ENCODE results near the gene EIF4EBP2.

The EIF4EBP2 gene

DNA sequence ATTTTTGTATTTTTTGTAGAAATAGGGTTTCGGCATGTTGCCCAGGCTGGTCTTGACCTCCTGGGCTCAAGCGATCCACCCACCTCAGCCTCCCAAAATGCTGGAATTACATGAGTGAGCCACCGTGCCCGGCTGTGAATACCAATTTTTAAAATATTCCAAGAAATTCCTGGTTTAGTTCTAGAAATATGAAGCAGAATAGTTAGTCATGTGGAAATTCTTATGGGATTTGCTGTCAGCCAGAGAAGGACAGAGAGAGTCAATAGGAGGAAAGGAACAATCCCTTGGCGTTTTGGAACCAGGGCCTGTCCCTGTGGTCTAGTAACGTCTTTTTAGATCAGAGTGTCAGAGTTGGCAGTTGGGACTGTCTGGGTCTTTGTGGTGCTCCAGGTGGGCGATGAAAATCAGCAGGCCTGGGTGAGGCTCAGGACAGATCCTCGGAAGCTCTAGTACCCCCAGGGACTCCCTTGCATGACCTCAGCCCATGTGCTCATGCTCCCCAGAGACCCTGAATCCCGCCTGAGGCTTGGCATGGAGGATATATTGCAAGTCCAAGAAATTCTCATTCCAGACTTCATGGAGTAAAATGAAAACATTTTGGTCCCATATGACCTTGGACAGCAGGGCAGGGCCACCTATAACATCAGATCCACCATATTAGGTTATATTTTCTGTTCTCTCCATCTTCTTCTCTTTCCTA is 29.8 kb downstream of the EIF4EBP2 start:
- H3K27ac ChIP-seq, result no peak overlapping the region
- ChIA-PET POLR2A (ENCODE audit: low non-redundant PET) (no interaction called here), CTCF (interaction anchor here (0.6 kb wide), 1 partner anchor 9 kb away, joined by 3 read pairs; no protein-coding TSS in a partner anchor)
- TF ChIP-seq, protein P1, sequence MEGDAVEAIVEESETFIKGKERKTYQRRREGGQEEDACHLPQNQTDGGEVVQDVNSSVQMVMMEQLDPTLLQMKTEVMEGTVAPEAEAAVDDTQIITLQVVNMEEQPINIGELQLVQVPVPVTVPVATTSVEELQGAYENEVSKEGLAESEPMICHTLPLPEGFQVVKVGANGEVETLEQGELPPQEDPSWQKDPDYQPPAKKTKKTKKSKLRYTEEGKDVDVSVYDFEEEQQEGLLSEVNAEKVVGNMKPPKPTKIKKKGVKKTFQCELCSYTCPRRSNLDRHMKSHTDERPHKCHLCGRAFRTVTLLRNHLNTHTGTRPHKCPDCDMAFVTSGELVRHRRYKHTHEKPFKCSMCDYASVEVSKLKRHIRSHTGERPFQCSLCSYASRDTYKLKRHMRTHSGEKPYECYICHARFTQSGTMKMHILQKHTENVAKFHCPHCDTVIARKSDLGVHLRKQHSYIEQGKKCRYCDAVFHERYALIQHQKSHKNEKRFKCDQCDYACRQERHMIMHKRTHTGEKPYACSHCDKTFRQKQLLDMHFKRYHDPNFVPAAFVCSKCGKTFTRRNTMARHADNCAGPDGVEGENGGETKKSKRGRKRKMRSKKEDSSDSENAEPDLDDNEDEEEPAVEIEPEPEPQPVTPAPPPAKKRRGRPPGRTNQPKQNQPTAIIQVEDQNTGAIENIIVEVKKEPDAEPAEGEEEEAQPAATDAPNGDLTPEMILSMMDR (conservative IDR thresholded peaks at IDR 0.05; ENCODE audit: low read depth), result no peak
- DNase-seq (ENCODE audit: low spot score), result no peak

DNA sequence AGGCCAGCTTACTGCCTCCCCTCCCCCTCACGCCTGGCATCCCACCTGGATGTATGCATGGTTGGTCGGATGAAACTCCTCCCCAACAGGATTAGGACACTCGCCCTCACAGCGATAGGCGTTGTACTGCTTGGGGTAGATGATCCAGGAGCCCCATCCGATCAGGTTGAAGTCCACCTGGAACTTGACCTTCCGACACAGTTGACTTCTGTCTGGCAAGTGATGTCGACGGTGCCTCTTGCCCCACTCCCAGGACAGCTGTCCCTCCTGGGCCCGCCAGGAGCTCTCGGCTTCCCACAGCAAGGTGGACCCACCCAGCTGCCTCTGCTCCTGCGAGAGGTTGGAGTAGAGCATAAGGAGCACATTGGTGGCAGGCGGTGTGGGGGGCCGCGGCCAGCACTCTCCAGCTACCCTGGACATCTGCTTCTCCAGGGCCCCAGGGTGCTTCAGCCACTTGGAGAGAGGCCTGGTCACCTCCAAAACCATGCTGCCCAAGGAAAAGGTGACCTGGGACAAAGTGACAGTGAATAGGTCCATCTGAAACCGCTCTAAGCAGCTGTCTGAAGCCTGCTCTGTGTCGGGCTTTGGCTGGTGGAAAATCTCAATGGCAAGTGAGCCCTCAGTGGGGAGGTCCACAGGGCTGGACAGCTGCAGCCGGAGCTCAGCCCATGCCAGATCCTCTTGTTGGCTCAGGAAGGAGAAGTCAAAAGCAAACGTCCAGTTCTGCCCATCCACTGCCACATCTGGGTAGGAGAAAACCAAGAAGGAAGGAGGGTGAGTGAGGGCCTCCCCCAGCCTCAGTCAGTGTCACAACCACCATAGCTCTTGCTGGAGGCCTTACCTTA is 31.5 kb downstream of the EIF4EBP2 start:
- DNase-seq (ENCODE audit: low spot score), result no peak
- TF ChIP-seq, protein P1 (conservative IDR thresholded peaks at IDR 0.05; ENCODE audit: low read depth), result no peak
- ChIA-PET POLR2A (ENCODE audit: low non-redundant PET) (no interaction called here), CTCF (interaction anchor here (0.6 kb wide), 1 partner anchor 970 kb away, joined by 3 read pairs; no protein-coding TSS in a partner anchor)
- H3K27ac ChIP-seq, result no peak overlapping the region

DNA sequence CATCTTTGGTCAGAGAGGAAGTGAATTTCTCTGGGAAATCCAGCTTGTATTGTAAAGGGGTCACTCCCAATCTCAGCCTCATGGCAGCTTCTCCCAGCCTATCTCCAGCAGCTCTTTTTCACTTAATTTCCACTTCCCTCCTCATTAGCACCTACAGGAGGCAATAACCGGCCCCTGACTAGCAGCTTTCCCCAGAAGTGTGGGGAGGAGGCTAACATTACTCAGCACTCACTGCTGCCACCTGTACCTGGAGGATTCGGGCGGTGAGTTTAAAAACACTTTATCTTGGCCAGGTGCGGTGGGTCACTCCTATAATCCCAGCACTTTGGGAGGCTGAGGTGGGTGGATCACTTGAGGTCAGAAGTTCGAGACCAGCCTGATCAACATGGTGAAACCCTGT is 33.8 kb downstream of the EIF4EBP2 start:
- ChIA-PET POLR2A (ENCODE audit: low non-redundant PET) (no interaction called here), CTCF (no interaction called here)
- no peak for DNase-seq (ENCODE audit: low spot score)
- no peak overlapping the region for H3K27ac ChIP-seq
- TF ChIP-seq, protein P1 (conservative IDR thresholded peaks at IDR 0.05; ENCODE audit: low read depth), result no peak

DNA sequence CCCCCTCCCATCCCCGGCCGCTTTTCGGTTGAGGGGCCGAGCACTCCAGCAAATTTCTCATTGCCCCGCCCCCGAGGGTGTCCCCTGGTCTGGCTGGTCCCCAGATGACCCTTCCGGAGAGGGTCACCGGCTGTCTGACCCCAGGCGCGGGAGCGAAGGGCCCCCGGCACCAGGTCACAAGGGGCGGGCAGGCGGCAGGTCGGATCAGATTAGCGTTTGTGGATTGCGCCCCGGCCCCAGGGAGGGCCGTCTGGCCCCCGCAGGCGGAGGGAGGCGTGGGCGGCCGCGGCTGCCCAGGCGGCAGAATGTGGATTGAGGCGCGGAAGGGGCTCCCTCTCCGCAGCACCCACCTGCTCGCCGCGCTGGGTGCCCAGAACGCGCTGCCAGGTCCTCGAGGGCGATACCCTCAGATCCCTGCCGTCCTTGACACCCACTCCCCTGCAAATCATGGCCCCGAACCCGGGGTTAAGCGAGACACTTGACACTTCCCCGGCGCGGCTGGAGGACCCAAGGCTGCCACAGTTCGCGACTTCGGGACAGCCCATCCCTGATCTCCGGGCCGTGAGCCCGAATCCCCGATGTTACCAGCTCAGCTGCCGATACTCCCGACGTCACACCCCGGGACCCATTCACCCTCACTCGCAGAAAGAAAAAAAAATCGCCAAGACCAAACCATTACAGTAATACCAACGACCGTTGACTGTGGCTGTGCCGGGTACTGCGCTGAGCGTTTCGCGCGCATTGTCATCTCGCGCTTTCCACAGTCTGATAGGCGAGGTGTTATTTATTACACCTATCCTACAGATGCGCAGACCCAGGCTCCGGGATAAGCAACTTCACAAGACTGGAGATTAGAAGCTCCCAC is 36.6 kb downstream of the EIF4EBP2 start:
- TF ChIP-seq, protein P1 (conservative IDR thresholded peaks at IDR 0.05; ENCODE audit: low read depth), result no peak
- no peak for DNase-seq (ENCODE audit: low spot score)
- POLR2A ChIA-PET (ENCODE audit: low non-redundant PET), result no interaction called here
- CTCF ChIA-PET, result interaction anchor here (0.6 to 0.7 kb wide), 3 partner anchors 10 to 342 kb away, joined by 3 to 4 read pairs (median 3); no protein-coding TSS in a partner anchor
- H3K27ac ChIP-seq, result no peak overlapping the region

DNA sequence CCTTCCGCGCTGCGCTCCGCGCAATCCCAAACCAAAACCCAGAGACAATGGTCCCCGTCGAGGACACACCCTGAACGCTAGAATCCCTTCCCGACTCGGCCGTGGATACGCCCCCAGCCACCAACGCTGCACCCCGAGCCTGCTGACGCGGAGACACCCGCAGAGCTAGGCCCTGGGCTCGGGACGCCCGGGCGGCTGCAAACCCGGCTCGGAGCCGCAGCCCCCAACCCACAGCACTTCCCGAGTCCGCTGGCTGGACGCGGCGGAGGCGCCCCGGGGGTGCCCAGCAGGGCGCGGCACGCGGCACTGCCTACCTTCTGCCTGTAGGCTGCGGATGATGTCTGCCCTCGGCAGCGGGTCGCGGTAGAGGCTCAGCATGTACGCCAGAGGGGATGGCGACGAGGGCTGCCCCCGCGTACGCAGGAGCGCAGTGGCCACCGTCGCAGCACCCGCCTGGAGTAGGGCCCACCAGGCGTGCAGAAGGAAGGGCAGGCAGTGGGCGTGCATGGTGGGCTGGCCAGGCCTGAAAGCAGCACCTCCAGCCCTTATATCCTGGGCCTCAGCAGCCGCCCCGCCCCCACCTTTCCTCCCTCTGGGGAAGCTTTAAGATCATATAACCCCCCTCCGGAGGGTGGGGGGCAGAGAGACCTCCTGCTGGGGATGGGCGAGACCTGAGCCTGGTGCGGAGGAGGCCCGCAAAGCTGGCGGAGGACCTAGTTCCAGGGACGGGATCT is 37.4 kb downstream of the EIF4EBP2 start, which contains the start of gene NODAL:
NODAL (minus strand) TSS at position 521 of the 734 bp plus-strand sequence; CDS start at position 507, 14 bp downstream.
- TF ChIP-seq, protein P1 (conservative IDR thresholded peaks at IDR 0.05; ENCODE audit: low read depth), result no peak
- H3K27ac ChIP-seq, result no peak within 1 kb of the TSS
- DNase-seq (ENCODE audit: low spot score), result no peak
- ChIA-PET CTCF (interaction anchor here (0.6 to 1.9 kb wide), 4 partner anchors 11 to 343 kb away, joined by 3 to 13 read pairs (median 4); no protein-coding TSS in a partner anchor), POLR2A (ENCODE audit: low non-redundant PET) (no interaction called here)
